ENCODE data around the gene RASSF1. TPM values are rescaled to one million over a fixed set of nuclear protein-coding genes. Genes with fewer than 3 reads are reported as not detected.

RASSF1 gene
- total RNA-seq, 1 donor from 2014 or later = 26.5 TPM

DNA sequence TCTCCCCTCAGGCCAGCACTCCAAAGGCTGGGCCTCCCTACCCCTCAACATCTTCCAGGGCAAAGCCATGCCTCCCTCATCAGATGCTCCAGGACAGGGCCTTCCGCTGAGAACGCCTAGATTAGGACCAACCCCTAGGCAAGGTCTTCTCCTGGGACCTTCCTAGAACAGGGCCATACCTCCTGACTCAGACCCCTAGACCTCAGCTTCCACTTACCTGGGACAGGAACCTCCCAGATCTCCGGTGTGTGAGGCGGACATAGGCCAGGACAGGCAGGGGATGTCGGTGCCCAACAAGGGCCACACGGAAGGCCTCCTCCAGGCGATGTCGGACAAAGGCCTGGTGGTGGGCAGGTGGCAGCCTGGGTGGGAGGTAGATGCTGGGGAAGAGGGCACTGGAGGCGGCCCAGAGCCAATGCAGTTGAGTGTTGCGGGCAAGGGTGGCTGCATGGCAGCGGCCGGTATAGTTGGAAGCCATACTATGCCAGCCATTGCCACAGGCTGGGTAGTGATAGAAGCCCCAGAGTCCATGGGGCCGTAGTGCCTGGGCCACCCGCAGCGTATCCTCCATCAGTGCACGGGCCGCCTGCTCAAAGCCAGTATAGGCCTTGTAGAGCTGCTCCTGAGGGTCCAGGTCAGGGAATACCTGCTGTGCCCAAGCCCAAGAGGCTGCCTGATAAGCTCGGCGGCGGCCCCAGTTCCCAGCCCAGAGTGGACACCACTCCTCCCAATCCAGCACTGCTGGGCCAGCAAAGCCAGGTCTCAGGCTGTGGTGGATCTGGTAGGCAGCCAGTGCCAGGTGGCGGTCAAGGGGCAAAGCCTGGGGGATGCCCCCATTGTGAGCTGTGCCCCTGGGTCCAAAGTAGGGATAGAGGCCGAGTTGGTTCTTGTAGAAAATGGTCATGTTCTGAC lies 45.9 kb downstream of the RASSF1 start:
- no peaks in the 10 kb centered on the region for H3K36me3 ChIP-seq (ENCODE audit: insufficient read depth, low read length)
- Mint-ChIP-seq H3K27me3 (ENCODE audit: low read depth, unreplicated experiment) (no peaks in the 10 kb centered on the region), H3K4me1 (ENCODE audit: low read depth, unreplicated experiment) (peaks cover 11% of the 10 kb centered on the region), H3K27ac (ENCODE audit: unreplicated experiment) (no peak overlapping the region), H3K4me3 (ENCODE audit: unreplicated experiment) (no peak overlapping the region), H3K36me3 (ENCODE audit: low read depth, unreplicated experiment) (no peaks in the 10 kb centered on the region), H3K9me3 (ENCODE audit: unreplicated experiment) (no peaks in the 10 kb centered on the region)
- H3K79me2 ChIP-seq (ENCODE audit: insufficient read depth, low read length) = peaks cover 31% of the 10 kb centered on the region
- H2AFZ ChIP-seq (ENCODE audit: low read depth, low read length) = no peak overlapping the region
- DNase-seq (ENCODE audit: low read depth) (no peak), FAIRE-seq (no peak)
- no peak for TF ChIP-seq EZH2 (IDR thresholded peaks at IDR 0.05; ENCODE audit: insufficient read depth, low read length)
- TF ChIP-seq, protein P1, sequence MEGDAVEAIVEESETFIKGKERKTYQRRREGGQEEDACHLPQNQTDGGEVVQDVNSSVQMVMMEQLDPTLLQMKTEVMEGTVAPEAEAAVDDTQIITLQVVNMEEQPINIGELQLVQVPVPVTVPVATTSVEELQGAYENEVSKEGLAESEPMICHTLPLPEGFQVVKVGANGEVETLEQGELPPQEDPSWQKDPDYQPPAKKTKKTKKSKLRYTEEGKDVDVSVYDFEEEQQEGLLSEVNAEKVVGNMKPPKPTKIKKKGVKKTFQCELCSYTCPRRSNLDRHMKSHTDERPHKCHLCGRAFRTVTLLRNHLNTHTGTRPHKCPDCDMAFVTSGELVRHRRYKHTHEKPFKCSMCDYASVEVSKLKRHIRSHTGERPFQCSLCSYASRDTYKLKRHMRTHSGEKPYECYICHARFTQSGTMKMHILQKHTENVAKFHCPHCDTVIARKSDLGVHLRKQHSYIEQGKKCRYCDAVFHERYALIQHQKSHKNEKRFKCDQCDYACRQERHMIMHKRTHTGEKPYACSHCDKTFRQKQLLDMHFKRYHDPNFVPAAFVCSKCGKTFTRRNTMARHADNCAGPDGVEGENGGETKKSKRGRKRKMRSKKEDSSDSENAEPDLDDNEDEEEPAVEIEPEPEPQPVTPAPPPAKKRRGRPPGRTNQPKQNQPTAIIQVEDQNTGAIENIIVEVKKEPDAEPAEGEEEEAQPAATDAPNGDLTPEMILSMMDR (IDR thresholded peaks at IDR 0.05; ENCODE audit: insufficient read depth, low read depth, low read length) = no peak
- no peak overlapping the region for H3K4me2 ChIP-seq (ENCODE audit: low read length)
- H3K27me3 ChIP-seq (ENCODE audit: insufficient read depth, low read length) = no peaks in the 10 kb centered on the region
- no peaks in the 10 kb centered on the region for H3K9me3 ChIP-seq (ENCODE audit: insufficient read depth, low read depth, low read length)
- no peak overlapping the region for H3K9ac ChIP-seq (ENCODE audit: low read length)
- no peak overlapping the region for H3K4me3 ChIP-seq (ENCODE audit: insufficient read depth, low read depth, low read length)
- peaks cover 24% of the 10 kb centered on the region for H3K4me1 ChIP-seq (ENCODE audit: insufficient read depth, low read length)
- H4K20me1 ChIP-seq (ENCODE audit: insufficient read depth, low read length) = peaks cover 7% of the 10 kb centered on the region
- no peak overlapping the region for H3K27ac ChIP-seq (ENCODE audit: low read depth, low read length)

DNA sequence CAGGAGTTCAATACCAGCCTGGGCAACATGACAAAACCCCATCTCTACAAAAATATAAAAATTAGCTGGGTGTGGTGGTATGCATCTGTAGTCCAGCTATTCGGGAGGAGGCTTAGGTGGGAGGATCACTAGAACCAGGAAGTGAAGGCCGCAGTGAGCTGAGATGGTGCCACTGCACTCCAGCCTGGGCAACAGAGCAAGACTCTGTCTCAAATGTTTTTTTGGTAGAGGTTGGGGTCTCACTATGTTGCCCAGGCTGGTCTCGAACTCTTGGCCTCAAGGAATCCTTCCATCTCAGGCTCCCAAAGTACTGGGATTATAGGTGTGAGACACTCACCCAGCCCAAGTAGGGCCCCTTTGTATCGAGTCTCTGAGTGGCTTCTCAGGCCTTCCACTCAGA lies 46.5 kb downstream of the RASSF1 start:
- Histone ChIP-seq H2AFZ (ENCODE audit: low read depth, low read length) (no peak overlapping the region), H3K4me1 (ENCODE audit: insufficient read depth, low read length) (peaks cover 22% of the 10 kb centered on the region), H3K4me2 (ENCODE audit: low read length) (no peak overlapping the region), H3K36me3 (ENCODE audit: insufficient read depth, low read length) (peaks cover 4% of the 10 kb centered on the region), H3K4me3 (ENCODE audit: insufficient read depth, low read depth, low read length) (no peak overlapping the region), H3K27me3 (ENCODE audit: insufficient read depth, low read length) (no peaks in the 10 kb centered on the region), H3K79me2 (ENCODE audit: insufficient read depth, low read length) (peaks cover 38% of the 10 kb centered on the region), H3K9ac (ENCODE audit: low read length) (no peak overlapping the region), H3K27ac (ENCODE audit: low read depth, low read length) (no peak overlapping the region), H4K20me1 (ENCODE audit: insufficient read depth, low read length) (peaks cover 7% of the 10 kb centered on the region), H3K9me3 (ENCODE audit: insufficient read depth, low read depth, low read length) (no peaks in the 10 kb centered on the region)
- no peak for FAIRE-seq
- no peaks in the 10 kb centered on the region for H3K36me3 Mint-ChIP-seq (ENCODE audit: low read depth, unreplicated experiment)
- H3K9me3 Mint-ChIP-seq (ENCODE audit: unreplicated experiment) = no peaks in the 10 kb centered on the region
- no peak overlapping the region for H3K27ac Mint-ChIP-seq (ENCODE audit: unreplicated experiment)
- no peak for DNase-seq (ENCODE audit: low read depth)
- no peaks in the 10 kb centered on the region for H3K27me3 Mint-ChIP-seq (ENCODE audit: low read depth, unreplicated experiment)
- no peak for TF ChIP-seq EZH2 (IDR thresholded peaks at IDR 0.05; ENCODE audit: insufficient read depth, low read length)
- TF ChIP-seq, protein P1 (IDR thresholded peaks at IDR 0.05; ENCODE audit: insufficient read depth, low read depth, low read length) = no peak
- H3K4me3 Mint-ChIP-seq (ENCODE audit: unreplicated experiment) = peak overlapping the region; percentile 34
- peaks cover 11% of the 10 kb centered on the region for H3K4me1 Mint-ChIP-seq (ENCODE audit: low read depth, unreplicated experiment)

All from astrocyte (in vitro differentiated cells and primary cell).